HG02623 (cell line): ENCODE measurements around the gene GAB2.
A peak's percentile ranks its signal among the peaks of the same experiment; 100 is the strongest.

Experiments
- ATAC-seq: cut with Tn5 transposase; IDR thresholded peaks from one replicate; pipeline ENCODE4 v1.9.1; 2021; ENCODE audit warnings: moderate library complexity; ENCODE audit not compliant: unreplicated experiment

Gene GAB2

DNA sequence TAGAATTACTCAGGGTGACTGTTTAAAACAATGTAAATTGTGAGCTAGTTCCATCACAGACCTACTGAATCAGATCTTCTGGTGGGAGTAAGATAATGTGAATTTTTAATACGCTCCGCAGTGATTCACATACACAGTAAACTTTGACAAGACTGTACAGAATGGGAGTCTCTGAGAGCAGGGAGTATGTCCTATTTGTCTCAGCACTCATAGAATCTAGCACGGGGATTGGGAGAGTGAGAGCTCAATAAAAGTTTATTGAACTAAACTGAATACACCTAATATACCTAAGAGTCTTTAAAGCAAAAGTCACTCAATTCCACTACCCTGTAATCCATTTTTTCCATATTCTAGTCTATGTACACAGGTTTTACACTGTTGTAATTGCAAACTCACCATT, 11.2 kb upstream of the GAB2 start:
- ATAC-seq: no peak

GRCh38 chr11:78428266-78428636, 10.6 kb upstream of the GAB2 start:
- ATAC-seq: no peak

DNA sequence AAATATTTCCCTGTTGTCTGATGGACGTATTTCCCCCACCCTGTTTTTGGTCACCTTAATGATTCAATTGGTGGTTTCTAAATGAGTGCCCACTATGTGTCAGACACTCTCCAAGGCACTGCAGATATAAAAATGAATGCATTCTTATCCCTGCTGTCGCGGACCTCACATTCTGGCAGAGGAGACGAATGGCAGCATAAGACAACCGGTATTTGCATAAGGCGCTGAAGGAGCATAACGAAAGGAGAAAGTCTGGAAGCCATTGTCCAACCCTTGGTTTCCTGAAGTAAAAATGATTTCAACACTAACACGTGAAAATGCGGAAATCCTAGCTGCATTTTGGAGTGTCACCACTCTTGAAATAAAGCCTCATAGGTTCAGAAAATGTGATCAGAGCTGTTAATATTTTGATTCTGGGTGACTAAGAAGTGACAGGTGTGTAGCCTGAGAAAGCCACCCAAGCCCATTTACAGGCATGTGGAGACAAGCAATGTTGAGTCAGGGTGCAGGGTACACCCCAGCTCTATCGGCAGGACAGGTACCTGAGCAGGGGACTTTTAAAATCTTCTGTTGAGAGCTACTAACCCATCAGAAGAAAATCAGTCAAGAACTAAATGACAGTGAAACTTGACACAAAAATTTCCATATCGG, 10.1 kb upstream of the GAB2 start:
- ATAC-seq: peak; percentile 38

- ATAC-seq: no peak
Observed at GRCh38 chr11:78426845-78427244, 9.2 kb upstream of the GAB2 start.

DNA sequence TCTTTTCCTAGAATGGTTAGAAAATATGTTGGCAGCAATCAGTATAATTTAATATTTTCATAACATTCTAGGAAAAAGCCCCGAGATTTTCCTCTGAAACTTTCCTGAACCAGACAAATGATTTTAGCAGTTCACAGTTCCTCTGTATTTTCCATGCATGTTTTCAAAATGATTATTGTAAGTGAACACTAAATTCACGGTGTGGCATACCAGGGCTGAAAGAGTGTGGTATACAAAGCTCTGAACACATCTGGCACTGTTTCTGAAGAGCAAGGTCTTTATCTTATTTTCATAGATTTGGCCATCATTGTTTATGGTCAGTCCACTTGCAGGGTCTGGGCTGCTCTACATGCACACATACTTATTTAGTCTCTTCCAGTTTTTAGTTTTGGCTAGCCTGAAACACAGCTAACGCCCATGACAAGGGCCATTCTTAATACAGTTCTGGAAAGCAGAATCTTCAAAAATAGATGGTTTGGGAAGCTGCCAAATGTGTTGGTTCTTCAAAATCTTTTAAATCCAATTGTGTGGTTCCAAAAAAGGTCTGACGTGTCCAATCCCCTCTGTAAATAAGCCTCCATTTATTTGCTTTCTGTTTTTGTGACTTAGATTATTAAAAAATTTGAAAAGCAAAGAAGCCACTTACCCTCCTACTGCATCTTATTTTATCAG, 7.9 kb upstream of the GAB2 start:
- ATAC-seq: no peak

- ATAC-seq: peak; percentile 39
Observed at GRCh38 chr11:78424334-78425270, 7.0 kb upstream of the GAB2 start.

GRCh38 chr11:78423241-78423640, 5.6 kb upstream of the GAB2 start:
- no peak for ATAC-seq

DNA sequence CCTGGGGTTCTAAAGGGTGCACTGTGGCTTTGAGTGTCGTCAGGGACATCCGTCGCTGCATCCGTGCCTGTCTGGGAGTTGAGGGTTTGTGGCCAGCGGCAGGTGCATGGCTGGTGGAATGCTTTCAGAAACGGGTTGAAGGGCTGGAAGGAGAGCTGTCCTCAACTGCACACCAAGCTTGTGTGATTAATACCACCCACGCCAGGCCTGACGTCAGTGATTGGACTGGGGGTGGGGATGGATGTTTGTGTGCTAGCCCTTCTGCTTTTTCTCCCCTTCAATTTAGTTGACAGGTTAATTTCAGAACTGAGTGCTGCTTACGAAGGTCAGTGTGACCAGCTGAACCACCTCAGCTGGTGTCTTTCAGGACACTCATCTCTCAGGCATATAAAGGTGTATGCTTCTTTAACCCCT, 3.2 kb upstream of the GAB2 start:
- ATAC-seq: no peak

DNA sequence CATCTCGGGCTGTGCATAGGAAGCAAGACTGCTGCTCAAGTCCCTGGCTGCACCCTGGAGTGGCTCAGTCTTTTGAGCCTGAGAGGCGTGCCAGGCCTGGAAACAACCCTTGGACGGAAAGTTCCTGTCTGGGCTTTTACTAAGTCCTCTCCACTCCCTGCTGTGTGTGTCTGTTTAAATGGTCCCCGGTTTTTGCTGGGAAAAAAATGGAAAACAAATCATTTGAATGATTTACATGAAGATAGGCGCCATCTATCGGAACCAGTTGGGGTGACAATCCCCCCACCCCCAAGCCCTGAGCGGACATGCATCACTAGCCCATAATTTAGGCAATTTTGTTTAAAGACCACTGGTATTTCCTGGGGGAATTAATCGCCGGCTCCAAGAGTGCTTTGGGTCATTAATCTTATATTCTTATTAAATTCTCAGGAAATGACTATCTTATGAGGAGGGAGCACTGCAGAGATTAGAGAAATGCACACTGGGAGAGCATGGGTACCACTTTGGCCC, 2.7 kb upstream of the GAB2 start:
- ATAC-seq: no peak

DNA sequence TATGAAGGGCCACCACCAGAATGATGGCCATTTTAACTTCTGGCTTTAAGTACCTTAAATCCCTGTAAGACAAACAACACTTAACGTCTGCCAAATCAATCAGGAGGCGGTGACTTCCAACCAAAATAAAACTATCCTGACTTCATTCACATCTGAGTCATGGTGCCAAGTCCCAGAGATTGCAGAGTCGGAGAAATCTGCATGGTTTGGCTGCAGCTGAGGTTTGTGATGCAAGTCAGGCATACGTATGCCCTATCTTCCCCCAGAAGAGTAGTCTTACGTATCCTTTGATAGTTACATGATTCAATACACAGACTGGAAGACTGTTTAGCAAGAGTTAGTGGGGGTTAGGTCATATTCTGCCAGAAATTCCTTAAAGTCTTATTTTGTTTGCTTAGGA, 1.7 kb upstream of the GAB2 start:
- no peak for ATAC-seq

DNA sequence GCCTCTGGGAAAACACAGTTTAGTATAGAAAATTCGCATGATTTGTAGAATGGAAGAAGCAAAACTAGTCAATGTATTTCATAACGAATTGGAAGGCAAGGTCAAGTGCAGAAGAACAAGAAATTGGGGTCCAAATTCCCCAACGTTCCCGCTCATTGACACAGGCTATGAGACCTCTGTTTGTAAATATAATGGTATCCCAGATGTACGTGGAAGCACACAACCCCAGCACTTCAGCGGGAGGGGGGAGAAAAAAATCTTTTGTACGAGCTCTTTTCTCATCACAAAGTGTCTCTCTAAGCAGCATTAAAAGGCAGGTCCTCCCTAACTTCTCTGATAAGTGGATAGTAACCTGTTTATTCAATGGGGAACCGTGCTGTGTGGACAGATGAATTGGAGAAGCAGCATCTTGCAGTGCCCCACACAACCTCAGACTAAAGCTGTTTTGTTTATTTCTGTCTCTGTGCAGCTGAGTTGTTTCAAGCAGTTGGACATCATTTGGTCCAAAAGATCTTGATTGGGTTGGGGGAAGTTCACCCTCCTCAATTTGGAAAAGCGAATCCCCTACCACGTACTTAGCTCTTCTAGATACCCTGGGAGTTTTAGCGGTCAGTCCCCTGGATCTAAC, 1.1 kb upstream of the GAB2 start:
- ATAC-seq: no peak

- no peak for ATAC-seq
Observed at GRCh38 chr11:78417888-78418583, 416 bp upstream of the GAB2 start.

DNA sequence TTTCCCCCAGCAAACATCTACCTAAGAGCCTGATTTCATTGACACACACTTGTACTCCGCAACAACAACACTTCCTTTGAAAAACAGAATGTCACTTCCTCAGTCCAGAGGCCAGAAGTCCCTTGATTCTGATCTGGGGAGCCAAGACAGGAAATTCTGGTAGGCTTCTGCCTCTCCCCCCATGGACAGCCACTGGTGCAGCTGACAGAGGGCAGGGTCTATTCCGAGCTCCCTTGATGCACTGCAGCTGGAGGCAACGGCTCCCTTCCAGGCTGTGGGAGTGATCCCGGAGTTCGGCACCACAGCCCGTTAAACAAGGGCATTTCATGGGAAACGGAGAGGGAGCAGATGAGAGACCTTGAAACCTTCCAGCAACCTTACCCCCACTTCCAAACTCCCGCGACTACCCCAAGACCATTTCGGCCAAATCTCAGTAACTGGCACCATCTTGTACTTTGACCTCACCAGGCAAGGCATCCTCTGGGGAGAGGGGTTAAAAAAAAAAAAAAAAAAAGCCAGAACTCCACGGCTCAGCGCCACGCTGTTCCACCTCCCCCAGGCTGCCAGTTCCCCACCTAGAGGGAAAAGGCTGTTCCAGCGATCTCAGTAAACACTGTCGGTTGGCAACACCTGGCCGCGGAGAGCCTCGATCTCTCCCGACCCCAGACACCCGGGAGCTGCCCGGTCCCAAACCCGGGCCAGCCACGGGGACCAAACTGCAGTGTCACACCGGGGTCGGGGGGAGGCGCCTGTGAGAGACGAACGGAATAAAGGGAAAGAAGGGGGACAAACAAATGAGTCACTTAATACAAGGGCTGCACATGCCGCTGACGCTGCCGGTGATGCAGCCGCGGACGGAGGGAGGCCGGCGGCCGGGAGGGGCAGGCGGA, 1.1 kb downstream of the GAB2 start:
- ATAC-seq: peak; percentile 49

GRCh38 chr11:78415338-78415737, 2.3 kb downstream of the GAB2 start:
- ATAC-seq: no peak

DNA sequence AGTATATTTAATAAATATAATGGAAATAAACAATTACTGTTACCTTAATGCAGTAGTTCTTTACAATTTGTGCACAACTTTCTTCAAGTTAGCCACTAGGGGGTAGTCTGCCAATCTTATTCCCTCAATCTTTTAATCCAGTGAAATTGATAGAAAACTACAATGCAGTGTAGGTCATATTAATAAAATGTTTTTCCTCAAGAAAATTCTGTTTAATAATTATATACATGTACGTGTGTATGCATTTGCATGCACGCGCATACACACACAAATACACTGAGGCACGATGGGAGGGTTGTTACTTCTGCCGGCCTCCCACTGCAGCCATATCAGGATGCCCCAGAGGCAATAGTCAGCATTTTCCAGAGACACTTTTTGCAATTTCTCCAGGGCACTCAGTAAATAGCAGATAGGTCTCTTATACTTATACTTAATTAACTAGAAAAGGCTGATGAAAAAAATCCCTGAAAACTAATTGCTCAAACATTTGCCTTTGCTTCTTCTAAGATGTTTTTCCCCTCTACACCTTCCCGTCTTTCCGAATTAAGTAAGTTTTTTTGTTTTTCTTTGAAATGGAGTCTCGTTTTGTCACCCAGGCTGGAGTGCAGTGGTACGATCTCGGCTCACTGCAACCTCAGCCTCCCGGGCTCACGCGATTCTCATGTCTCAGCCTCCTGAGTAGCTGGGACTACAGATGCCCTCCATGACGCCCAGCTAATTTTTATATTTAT, 3.1 kb downstream of the GAB2 start:
- ATAC-seq: no peak

GRCh38 chr11:78408619-78409018, 9.0 kb downstream of the GAB2 start:
- no peak for ATAC-seq

DNA sequence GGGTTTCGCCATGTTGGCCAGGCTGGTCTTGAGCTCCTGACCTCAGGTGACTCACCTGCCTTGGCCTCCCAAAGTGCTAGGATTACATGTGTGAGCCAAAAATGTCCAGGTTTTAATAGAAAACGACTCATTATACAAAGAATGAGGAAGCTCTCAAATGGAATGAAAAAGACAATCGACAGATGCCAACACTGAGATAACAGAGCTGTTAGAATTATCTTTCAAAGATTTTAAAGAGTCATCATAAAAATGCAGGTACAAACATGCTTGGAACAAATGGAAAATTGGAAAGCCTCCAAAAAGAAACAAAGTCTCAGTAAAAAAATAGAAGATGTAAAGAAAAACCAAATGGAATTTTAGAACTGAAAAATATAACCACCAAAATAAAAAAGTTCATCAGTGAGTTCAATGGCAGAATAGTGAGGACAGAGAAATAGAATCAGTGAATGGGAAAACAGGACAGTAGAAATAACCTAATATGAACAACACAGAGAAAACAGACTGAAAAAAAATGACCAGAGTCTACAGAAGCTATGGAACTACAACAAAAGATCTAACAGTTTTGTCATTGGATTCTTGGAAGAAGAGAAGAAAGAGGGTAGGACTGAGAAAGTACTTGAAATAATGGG, 10.9 kb downstream of the GAB2 start:
- no peak for ATAC-seq

- ATAC-seq: no peak
Observed at GRCh38 chr11:78405805-78406204, 11.8 kb downstream of the GAB2 start.
